HG03442 (cell line): Measurements from ENCODE around the gene KRTAP5-5.
"Not testable (repeated sequence)": the region's sequence is repeated elsewhere in the genome, so short reads cannot be mapped to it uniquely, and the experiment has no call there.

Experiments
- ATAC-seq: cut with Tn5 transposase; IDR thresholded peaks from one replicate; pipeline ENCODE4 v1.9.1; 2021; ENCODE audit warnings: mild to moderate bottlenecking, moderate library complexity; ENCODE audit not compliant: unreplicated experiment

KRTAP5-5 gene

DNA sequence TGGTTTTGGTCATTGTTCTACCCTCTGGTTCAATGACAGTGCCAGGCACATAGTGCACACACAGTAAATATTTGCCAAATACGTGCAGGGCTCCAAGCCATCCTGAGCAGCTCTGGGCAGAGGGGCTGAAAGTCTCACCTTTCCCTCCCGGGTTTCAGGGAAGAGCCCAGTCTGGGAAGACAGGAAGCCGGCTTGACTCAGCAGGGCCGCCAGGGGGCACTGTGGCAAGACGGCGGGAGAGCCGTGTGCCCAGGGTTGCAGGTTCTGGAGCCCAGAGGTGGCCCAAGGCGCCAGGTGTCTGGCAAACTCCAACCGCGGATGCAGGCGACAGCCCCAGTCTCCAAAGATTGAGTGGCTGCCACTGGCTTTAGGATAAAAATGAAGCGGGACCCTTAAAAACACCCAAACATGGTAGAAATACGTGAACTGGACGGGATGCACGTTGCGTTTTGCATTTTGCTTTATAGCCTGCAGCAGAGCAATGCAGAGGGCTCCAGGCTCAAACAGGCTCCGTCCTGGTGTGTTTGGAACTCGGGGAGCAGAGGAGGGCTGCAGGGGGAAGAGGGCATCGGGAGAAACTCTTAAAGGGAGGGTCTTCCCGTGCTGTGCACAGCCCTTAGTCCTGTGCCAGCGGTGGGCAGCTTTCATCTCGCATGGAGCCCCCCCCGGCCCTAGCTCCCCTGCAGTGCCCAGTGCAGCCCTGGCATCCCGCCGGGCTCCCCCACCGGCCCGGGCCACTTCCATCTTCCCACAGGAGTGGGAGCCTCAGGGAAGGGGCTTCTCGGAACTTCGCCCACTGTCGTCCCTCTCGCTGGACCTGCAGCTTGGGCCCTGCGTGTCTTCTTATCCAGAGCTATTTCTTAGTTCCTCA is 10.7 kb downstream of the KRTAP5-5 start:
- ATAC-seq = no peak

DNA sequence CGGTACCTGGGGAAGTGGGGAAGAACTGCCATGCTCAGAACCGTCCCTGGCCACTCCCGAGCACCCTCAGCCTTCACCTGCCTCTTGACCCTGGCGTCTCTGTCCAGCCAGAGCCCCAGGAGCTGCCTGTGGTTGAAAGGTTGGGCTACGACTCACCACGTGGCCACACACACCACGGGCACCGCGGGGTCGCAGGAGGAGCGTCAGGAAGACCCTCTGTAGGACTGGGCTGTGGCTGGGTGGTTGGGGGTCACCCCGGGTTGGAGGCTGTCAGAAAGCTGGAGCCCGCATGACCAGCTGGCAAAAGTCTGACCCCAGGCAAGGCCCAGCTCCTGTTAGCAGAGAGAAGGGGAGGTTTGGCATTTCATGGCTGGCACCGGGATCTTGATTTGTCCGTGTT is 11.5 kb downstream of the KRTAP5-5 start:
- ATAC-seq = no peak

DNA sequence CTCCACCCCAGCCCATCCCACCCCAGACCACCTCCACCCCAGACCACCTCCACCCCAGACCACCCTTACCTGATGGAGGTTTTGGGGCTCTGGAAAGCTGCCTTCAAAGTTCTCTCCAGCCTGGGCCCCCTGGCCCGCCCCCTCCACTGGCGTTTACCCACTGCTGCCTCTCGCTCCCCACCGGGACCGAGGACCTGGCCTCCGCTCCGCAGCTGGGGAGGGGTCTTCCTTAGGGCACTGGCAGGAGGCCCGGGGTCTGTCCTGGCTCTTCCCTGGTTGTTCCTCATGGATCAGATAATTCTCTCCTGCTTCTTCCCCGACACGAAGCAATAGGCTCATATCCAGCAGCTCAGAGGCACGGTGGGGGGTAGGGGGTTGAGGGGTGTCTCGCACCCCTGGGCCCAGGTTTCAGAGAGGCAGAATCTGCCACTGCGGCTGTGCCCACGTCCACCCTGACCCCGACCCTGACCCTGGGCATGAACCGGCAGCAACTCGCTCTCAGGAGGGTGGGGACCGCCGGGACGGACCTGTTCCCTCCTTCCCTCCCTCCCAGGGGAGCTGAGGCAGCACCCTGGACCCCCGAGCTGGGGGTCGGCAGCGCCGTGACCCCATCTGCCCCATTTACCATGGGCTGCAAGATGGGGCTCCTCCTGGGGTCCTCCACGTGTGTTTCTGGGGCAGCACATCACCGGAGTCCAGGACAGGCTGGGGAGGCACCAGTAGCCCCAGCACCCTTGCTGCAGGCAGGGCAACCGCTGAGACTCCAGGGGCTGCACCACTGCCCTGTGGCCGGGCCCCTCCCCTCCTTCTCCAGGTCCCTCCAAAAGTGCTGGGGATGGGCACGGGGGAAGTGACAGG is 12.9 kb downstream of the KRTAP5-5 start:
- no peak for ATAC-seq

DNA sequence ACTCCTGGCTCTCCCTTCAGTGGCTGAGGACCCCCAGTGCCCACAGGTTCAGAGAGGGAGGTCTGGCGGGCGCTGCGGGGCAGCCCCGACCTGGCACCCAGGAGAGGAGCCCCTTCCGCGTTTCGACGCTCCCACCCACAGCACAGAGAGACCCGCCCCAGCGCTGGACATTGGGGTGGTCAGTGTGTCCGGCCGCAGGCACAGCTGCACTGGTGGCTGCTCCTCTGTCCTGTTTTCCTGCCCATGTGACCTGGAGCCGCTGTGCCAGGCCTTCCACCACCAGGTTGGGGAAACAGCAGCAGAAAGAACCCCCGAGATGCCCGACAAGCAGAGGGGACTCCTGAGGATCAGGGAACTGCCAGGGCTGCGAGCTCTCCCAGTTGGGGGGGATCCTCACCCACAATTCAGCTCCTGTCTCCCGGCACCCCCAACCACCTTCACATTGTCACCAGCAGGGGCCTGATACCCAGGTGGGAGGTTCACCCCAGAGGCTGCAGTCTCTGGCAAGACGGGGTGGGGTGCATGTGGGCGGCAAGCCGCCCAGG is 13.6 kb downstream of the KRTAP5-5 start:
- ATAC-seq = no peak

DNA sequence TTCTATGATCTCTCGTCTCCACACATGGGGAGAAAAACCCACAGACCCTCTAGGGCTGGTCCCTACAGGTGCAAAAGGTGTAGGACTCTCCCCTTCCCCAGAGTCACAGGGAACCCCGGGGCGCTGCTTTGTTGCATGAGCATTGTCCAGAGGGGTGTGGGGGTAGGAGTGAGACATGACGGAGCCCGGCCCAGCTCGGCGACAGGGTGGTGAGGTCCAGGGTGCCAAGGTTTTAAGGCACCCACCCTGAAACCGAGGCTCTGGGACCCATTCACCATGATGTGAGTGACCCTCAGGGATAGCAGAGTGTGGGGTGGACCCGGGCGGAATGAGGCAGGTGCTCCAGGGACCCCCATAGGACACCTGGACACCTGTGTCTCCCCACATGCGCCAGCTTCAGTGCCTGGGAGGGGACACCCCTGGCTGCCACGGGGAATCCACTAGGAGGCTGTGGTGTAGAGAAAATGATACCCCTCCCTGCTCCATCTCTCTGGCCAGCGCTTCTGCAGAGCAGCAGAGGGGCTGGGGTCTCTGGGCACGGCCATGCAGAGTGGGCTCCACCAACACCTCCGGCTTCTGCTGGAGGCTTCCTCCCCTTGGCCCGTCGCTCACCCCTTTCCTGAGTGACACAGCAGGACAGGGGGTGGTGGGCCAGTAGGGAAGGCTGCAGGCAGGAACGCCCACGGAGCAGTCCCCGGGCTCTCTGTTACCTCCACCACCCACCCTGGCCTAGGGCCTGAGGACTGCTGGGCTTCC is 15.2 kb downstream of the KRTAP5-5 start:
- no peak for ATAC-seq

DNA sequence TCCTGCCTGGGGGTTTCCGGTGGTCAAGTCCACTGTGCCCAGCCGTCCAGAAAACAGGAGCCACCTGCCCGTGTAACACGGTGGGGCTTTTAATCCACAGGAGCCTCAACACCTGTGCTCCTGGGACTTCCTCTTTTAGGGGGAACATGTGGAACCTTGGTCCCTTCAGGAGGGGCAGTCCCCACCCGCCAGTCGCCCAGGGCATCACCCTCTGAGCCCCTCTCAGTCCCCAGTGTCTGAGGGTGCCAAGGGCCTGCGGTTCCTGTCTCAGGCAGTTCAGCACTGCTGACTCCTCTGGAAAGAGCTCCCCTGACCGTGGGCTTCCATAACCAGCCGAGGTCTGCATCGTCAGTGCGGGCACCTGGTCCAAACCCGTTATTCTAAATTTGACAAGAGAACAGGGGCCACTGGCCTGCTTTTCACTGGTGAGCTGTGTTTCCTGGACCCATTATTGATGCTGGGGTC is 15.8 kb downstream of the KRTAP5-5 start:
- no peak for ATAC-seq

DNA sequence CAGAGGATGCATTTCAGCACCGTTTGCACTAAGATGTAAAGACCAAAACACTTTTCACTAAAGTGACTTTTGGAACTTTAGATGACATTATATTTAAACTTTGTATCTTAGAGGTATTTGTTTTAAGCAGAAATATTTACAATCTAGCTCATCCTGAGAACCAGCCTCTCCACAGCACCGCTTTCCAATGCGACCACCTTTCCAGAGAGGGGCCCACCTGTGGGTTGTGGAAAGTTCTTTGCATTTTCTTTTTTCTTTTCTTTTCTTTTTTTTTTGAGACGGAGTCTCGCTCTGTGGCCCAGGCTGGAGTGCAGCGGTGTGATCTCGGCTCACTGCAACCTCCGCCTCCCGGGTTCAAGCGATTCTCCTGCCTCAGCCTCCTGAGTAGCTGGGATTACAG is 17.0 kb downstream of the KRTAP5-5 start:
- not testable (repeated sequence) for ATAC-seq

DNA sequence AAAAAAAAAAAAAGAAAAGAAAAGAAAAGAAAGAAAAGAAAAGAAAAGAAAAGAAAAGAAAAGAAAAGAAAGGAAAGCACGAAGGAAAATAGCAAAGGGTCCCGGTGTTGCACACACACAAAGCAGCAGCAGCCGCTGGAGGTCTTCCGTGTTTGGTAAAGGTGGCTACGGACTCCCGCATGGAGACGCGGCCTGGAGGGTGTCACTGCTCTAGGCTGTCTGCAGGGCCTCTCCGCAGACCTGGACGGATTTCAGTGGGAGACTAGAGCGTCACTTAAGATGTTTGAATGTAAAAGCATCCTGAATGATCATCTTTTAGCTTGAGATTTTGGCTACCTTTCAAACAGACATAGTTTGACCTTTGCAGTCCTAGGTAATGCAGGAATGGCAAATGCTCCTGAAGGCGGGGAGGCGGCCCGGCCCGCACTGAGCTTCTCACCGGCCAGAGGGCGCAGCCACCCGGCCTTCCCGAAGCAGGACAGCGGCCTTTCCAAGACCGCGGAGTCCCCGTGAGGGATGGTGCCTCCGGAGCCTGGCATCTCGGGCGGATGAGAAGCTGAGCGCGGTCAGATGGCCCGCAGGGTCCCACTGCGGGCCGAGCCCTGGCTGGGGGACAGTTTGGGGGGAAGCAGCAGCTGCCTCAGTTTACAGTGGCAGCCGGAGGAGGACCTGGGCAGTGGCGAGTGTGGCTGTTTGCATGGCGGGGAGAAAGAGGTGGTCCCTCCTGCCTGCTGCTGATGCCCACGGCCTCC is 18.5 kb downstream of the KRTAP5-5 start:
- ATAC-seq = no peak

DNA sequence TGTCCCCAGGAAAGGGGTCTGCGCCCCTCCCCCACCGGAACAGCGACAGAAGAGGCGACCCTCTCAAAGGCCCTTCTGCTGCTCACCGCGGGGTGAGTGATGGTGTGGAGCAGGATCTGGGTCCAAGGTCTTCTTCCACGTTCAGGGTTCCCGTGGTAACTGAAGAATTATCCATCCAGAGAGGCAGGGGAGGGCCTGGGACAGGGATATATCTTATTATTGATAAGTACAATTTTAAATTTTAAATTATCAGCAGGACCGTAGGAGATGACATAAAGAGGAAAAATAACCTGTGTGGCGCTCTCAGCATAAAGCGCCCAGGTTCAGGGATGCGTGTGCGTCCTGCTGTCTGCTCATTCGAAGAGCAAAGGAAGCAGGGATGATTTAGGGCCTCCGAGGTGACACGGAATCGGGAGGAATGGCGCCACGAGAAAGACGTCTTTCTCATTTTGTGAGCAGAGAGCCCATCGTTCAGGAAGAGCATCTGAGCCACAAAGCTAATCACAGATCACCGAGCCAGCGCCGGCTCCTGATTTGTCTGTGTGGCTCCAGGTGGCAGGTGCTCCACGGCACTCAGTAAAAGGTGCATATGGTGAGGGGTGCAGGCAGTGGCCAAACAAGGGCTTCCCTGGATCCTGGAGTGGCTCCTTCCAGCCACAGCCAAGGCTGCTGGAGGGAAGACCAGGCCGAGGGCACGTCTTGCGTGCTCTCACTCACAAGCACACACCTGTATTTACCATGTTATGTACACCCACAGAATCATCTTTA is 19.3 kb downstream of the KRTAP5-5 start:
- no peak for ATAC-seq

DNA sequence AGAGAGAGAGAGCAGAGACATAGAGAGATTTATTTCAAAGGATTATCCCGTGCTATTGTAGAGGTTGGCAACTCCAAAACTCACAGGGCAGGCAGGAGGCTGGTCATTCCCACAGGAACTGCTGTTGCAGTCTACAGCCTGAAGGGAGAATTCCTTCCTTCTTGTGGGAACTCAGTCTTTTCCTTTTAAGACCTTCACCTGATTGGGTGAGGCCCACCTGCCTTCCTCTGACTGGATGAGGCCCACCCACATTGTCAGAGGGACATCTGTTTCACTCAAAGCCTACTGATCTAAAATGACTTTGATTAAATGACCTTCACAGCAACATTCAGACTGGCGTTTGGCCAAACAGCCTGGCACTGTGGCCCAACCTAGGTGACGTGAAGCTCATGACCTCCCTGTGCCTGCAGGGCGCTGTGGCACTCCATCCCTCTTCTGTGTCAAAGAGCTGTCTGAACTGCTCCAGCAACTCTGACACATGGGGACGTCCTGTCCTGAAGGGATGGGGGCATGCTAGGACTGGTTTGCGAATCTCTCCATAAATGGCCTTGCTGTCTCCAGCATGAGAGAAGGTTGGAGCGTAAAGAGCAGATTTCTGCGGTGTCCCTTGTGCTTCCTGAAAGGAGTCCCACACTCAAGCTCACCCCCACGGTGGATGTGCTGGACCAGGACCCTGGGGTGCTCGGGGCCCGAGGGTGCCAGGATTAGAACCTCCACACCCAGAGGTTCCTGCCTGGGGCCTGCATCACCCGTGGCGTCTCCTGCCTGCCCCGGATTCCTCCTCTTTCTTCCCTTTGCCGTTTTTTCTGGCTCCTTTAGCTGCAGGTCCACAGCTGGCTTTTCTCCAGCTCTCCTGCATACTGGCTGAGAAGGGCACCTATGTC is 20.7 kb downstream of the KRTAP5-5 start:
- no peak for ATAC-seq

DNA sequence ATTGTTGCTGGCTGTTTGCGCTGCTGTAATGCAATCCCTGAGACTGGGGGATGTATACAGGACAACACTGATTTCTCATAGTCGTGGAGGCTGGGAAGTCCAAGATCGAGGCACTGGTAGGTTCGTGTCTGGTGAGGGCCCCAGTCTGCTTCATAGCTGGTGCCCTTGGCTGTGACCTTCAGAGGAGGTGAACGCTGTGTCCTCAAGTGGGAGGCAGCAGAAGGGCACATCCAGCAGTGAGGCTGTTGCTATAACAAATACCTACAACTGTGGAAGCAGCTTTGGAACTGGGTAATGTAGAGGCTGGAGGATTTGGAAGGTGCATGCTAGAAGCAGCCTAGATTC is 21.3 kb downstream of the KRTAP5-5 start:
- no peak for ATAC-seq

DNA sequence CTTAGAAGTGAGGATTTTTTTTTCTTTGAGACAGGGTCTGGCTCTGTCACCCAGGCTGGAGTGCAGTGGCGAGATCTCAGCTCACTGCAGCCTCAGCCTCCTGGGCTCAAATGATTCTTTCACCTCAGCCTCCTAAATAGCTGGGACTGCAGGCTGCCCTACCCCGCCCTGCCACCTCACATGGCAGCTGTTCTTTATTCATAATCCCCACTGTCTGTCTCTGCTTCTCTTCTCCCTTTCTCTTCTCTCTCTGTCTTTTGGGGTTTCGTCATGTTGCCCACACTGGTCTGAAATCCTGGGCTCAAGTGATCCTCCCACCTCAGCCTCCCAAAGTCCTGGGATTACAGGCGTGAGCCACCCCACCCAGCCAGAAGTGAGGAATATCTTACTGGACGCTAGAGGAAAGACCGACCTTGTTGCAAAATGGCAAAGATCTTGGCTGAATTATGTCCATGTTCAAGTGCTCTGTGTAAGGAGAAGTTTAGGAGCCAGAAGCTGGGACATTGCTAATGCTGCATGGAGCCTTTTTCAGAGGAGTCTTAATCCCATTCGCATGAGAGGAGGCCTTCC is 21.9 kb downstream of the KRTAP5-5 start:
- ATAC-seq = no peak

DNA sequence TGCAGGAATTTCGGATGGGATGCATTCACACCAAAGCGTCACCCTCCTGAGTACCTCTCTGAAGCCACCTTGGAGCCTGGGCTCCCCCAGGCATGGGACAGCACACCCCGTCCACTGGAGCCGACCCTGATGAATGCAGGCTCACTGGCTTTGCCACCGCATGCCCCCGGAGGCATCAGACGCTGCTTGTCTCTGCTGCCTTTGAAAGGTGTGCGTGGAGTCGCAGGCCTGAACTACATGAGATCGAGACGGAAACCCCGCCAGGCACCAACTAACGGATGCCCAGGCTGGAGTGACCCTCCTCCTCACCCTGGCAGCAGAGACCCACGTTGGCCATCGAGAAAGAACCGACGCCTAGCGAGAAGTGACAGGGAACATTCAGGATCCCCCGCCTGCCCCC is 22.5 kb downstream of the KRTAP5-5 start:
- ATAC-seq = no peak

DNA sequence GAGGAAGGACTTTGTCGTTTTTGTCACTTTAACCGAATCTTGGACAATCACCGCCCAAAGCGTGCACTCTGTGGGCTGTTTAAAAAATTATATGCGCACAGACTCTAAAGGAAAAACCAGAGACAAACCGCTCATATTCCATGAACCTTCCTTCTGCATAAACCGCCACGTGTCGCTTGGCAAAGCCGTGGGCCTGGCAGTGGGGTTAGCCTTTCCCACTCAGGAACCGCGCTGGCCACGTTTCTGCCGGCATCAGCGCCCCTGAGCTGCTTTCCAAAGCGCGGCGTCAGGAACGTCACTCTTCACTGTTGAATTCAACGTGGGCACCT is 22.8 kb downstream of the KRTAP5-5 start:
- no peak for ATAC-seq

DNA sequence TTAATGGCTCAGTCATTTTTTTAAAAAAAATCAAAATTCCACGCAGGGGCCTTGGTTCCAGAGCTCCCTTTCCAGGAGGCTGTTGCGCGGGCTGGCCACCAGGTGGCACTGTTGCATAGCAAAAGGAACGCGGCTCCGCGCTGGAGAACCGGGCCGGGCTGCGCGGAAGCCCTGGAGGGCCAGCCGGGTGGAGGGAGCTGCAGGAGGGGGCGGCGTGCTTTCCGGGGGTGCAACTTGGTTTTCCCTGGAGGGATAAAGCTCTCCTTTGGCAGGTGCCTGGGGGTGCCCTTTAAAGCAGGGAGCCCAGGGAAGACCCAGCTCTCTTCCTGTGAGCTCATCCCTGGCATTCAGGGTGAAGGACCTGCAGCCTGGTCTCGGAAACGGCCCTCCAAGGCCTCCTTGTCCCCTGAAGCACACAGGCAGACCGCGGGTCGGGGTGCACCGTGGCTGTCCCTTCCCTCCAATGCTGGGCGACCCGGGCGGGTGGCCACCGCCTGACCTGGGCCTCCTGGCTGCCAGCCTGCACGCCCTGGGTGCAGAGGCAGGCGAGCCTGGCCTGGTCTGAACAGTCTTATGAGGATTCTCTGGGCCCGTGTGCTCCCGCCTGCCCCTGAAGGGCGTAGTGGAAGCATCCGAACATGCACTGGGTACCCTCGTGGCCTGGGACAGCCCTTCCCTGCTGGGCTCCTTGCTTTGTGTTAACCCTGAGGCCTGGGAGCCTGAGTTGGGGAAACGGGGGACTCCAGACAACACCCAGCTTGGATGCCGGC is 23.4 kb downstream of the KRTAP5-5 start:
- no peak for ATAC-seq

DNA sequence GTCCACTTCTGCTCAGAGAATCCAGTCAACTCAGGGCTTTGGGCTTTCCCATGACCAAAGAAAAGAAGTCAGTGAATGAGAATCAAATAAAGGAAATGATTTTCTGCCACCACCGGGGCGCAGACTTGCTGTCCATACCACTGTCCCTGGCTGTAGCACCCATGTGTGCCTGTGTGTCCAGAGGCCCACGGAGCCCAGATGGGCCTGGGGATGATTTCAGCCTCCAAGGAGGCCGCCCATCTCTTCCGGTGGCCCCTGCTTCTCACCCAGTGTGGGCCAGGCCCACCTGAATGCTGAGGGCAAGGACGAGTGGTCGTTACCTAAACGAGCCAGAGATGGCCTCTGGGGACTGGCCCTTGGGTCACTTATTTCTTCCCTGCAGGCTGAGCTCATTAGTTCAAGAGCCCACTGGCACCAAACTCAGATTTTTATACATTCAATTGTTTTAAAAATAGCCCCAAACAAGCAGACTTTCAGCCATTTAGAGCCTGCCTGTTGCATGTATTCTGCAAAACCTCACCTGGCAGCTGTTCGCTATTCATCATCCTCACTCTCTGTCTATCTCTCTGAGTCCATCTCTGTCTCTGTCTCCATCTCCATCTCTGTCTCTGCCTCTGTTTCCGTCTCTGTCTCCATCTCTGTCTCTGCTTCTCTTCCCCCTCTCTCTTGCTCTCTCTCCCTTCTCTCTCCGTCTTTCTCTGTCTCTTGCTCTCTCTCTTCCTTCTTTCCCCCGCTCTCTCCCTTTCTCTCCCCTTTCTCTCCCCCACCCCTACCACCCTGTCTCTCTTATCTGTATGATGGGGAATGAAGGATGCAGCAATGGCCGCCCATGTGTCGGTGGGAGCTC is 24.2 kb downstream of the KRTAP5-5 start:
- ATAC-seq = no peak
